Hypothalamus (tissue), 51 donors: ENCODE data around the gene UBA1.

Experiments
- DNase-seq, 51 donors: peaks; one replicate each; lab custom pipeline; 2025; lab: John Stamatoyannopoulos, UW

Gene UBA1

GRCh38 chrX:47226531-47227333 lies 33.1 kb downstream of the UBA1 start:
- no peak for DNase-seq

DNA sequence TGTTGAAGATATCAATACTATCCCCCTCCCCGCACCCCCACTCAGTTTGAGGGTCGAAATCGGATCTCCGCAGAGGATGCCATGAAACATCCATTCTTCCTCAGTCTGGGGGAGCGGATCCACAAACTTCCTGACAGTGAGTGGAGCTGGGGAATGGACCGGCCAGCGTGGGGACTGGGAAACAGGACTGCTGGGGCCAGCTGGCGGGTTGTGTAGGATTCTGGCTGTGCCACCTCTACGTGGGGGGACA lies 33.6 kb downstream of the UBA1 start:
- no peak for DNase-seq

- DNase-seq: no peak
Observed at GRCh38 chrX:47228550-47229270, 35.1 kb downstream of the UBA1 start.

DNA sequence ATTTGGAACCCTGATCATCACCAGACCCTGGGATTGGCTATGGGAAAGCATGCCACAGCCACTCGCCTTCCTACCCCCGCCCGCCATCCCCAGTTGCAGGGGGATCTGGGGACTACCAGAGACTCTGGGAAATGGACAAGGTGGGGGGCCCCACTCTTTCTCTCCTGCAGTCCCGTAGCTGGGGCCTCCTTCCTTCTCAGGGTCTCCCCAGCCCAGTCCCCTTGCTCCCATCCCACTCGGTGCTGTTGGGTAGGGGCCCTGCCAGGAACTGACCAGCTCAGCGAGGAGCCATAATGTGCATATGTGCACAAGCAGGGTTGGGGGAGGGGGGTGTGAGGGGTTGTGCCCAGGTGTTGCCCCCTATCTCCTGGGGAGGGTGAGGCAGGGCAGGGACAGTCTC lies 35.8 kb downstream of the UBA1 start:
- DNase-seq: no peak

GRCh38 chrX:47230136-47230868 lies 36.7 kb downstream of the UBA1 start:
- DNase-seq: no peak

DNA sequence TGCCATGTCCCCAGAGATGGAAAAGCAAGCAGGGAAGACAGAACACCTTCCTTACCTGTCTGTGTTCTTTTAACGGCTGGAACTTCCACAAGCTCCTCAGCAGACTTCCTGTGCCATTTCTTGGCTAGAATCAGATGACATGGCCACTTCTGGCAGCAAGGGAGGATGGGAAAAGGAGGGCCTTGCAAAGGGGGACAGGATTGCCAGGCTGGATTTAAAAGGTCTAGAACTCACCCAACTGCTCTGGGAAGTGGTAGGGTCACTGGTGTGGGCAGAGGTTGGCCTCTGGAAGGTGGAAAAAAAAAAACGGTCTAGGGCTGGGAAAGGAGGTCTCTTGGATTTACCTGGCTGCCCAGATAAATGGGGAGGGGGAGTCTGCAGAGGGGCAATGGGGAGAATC lies 37.5 kb downstream of the UBA1 start:
- DNase-seq: no peak

GRCh38 chrX:47232197-47232802 lies 38.7 kb downstream of the UBA1 start:
- no peak for DNase-seq

GRCh38 chrX:47232803-47233332 lies 39.2 kb downstream of the UBA1 start, which contains the start of gene USP11:
TSS of gene USP11 (plus strand) at chrX:47233009. CDS start at chrX:47233044, 35 bp downstream.
- DNase-seq: peak in 38 of 51 donors; percentile 2 to 71 (median 32)

GRCh38 chrX:47233333-47234113 lies 39.9 kb downstream of the UBA1 start:
- peak; percentile 15 to 99 (median 87) for DNase-seq

GRCh38 chrX:47234583-47234982 lies 41.0 kb downstream of the UBA1 start:
- DNase-seq: no peak

DNA sequence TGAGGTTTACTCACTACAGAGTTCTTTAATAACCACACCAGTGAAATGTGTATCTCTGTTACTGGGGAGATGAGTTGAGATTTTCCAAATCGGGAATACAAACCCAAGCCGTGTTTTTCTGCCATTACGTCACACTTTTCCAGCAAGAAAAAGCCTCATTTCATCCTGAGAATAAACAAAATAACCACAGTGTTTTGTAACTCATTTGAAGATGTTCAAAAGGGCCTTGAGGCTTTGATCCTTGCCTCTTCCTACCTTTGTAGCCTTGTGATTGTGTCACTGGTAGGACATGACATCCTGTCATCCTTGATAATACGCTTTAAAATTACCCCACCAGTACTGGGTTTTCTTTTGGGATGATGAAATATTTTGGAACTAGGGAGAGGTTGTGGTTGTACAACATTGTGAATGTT lies 42.1 kb downstream of the UBA1 start:
- peak in 1 of 51 donors; percentile 14 for DNase-seq

DNA sequence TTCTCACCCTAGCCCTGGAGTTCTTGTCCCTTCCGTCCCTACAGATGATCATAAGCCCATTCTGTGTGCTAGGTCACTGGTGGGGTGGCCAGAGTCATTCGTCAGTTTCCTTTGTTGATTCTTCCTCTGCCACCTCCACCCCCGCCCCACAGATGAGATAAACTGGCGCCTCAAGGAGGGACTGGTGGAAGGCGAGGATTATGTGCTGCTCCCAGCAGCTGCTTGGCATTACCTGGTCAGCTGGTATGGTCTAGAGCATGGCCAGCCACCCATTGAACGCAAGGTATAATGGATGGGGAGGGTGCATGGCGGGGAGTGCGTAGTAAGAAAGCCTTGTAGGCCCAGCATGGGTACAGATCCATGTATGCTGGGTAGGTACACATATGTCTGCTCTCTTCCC lies 45.6 kb downstream of the UBA1 start:
- DNase-seq: no peak

- DNase-seq: no peak
Observed at GRCh38 chrX:47239898-47240545, 46.4 kb downstream of the UBA1 start.

GRCh38 chrX:47240619-47241018 lies 47.0 kb downstream of the UBA1 start:
- no peak for DNase-seq

GRCh38 chrX:47241201-47242011 lies 47.8 kb downstream of the UBA1 start:
- no peak for DNase-seq

- DNase-seq: no peak
Observed at GRCh38 chrX:47242321-47242720, 48.7 kb downstream of the UBA1 start.

- no peak for DNase-seq
Observed at GRCh38 chrX:47243351-47243750, 49.7 kb downstream of the UBA1 start.

DNA sequence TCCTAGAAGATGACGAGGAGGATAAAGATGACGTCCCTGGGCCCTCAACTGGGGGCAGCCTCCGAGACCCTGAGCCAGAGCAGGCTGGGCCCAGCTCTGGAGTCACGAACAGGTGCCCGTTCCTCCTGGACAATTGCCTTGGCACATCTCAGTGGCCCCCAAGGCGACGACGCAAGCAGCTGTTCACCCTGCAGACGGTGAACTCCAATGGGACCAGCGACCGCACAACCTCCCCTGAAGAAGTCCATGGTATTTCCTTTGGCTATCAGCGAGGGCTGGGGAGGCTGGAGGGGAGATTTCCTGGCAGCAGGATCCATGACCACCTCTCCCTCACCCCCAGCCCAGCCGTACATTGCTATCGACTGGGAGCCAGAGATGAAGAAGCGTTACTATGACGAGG lies 51.0 kb downstream of the UBA1 start:
- DNase-seq: no peak

GRCh38 chrX:47245156-47245555 lies 51.5 kb downstream of the UBA1 start:
- no peak for DNase-seq
